A549 (cell line): ENCODE measurements around the gene RAB5A. TPM values are rescaled to one million over a fixed set of nuclear protein-coding genes. Genes with fewer than 3 reads are reported as not detected.

Source experiments
- ATAC-seq, 2 experiments: fragments of 200-7000 bp in 1 of 2; fragments of >200 bp in 1 of 2; cut with Nextera tagmentation in 1 of 2; cut with Tn5 transposase in 1 of 2; 3 replicates each; pipeline versions ENCODE4 v1.8.0 to v1.9.1; 2018 to 2020; ENCODE audit warnings: mild to moderate bottlenecking in 1 of 2, moderate library complexity in 1 of 2
- CTCF ChIA-PET: fragments of 300-600 bp; sonication (Branson Sonifier 250); formaldehyde crosslinking; extraction: SDS; loops from one replicate; lab custom pipeline; 2021; ENCODE audit warnings: antibody characterized with exemption, inconsistent platforms; lab: Yijun Ruan, JAX
- POLR2A ChIA-PET: fragments of 350-600 bp; formaldehyde crosslinking; extraction: SDS; loops from one replicate; lab custom pipeline; 2021; ENCODE audit warnings: antibody characterized with exemption, inconsistent platforms; lab: Yijun Ruan, JAX
- DNase-seq, 2 experiments: peaks; one replicate each; pipeline versions ENCODE4 v3.0.0 to v3.0.0-alpha.2; 2011 to 2016; ENCODE audit warnings: low read depth in 1 of 2, low spot score in 1 of 2
- FAIRE-seq: peaks from 2 replicates; lab custom pipeline; 2011; peaks lifted over from hg19 to GRCh38; lab: Jason Lieb, UNC
- H3K27ac ChIP-seq, 2 experiments: fragments of >200 bp; sonication (Bioruptor Twin); formaldehyde crosslinking; 3 replicates each; pipeline ENCODE4 v1.5.1; 2016 to 2017
- H3K4me1 ChIP-seq: fragments of >200 bp; sonication (Bioruptor Twin); formaldehyde crosslinking; 3 replicates; pipeline ENCODE4 v1.6.1; 2016
- H3K4me2 ChIP-seq: fragments of >200 bp; sonication (Bioruptor Twin); formaldehyde crosslinking; 3 replicates; pipeline ENCODE4 v1.6.1; 2016
- H3K4me3 ChIP-seq: fragments of >200 bp; sonication (Bioruptor Twin); formaldehyde crosslinking; 3 replicates; pipeline ENCODE4 v1.5.1; 2016
- H3K9me3 ChIP-seq: fragments of >200 bp; sonication (Bioruptor Twin); formaldehyde crosslinking; 3 replicates; pipeline ENCODE4 v1.6.1; 2016
- BCL3 ChIP-seq: fragments of >200 bp; sonication (Bioruptor Twin); formaldehyde crosslinking; IDR thresholded peaks from 3 replicates; pipeline ENCODE4 v1.6.1; 2016
- CHD2 ChIP-seq: fragments of 150-350 bp; IDR thresholded peaks from 2 replicates; pipeline ENCODE4 v1.6.1; 2014; ENCODE audit warnings: low read length; ENCODE audit not compliant: partially characterized antibody
- CTCF ChIP-seq: fragments of >200 bp; sonication (Bioruptor Twin); formaldehyde crosslinking; IDR thresholded peaks from 3 replicates; pipeline ENCODE4 v1.5.1; 2016
- ELK1 ChIP-seq: fragments of 150-350 bp; IDR thresholded peaks from 2 replicates; pipeline ENCODE4 v1.6.1; 2014; ENCODE audit warnings: low read depth, mild to moderate bottlenecking, low read length
- EP300 ChIP-seq, 2 experiments: fragments of >200 bp; sonication (Bioruptor Twin); formaldehyde crosslinking; IDR thresholded peaks; 2 replicates in 1 of 2; 3 replicates in 1 of 2; pipeline ENCODE4 v1.6.1; 2016 to 2017
- FOSL2 ChIP-seq, 2 experiments: fragments of 450-650 bp in 1 of 2; fragments of >200 bp in 1 of 2; sonication (Bioruptor Twin) in 1 of 2; formaldehyde crosslinking; IDR thresholded peaks; 2 replicates each; pipeline versions ENCODE4 v1.5.0 to v1.6.1; 2016 to 2020; ENCODE audit warnings: mild to moderate bottlenecking in 1 of 2, moderate library complexity in 1 of 2
- FOXS1 ChIP-seq: fragments of 250-450 bp; sonication (Bioruptor Pico); IDR thresholded peaks from 2 replicates; pipeline ENCODE4 v1.5.0; 2020; ENCODE audit warnings: mild to moderate bottlenecking, moderate library complexity
- HEYL ChIP-seq: fragments of 250-450 bp; sonication (Bioruptor Pico); IDR thresholded peaks from 2 replicates; pipeline ENCODE4 v1.8.0; 2021; ENCODE audit warnings: mild to moderate bottlenecking, moderate library complexity
- HMGXB4 ChIP-seq: fragments of 250-450 bp; sonication (Bioruptor Pico); IDR thresholded peaks from 2 replicates; pipeline ENCODE4 v1.5.0; 2021; ENCODE audit warnings: mild to moderate bottlenecking, moderate library complexity, borderline replicate concordance
- HOXA7 ChIP-seq: fragments of 250-450 bp; sonication (Bioruptor Pico); IDR thresholded peaks from 2 replicates; pipeline ENCODE4 v1.5.0; 2020; ENCODE audit warnings: mild to moderate bottlenecking, moderate library complexity
- JUNB ChIP-seq: fragments of >200 bp; sonication (Bioruptor Twin); formaldehyde crosslinking; IDR thresholded peaks from 2 replicates; pipeline ENCODE4 v1.6.1; 2016
- KDM1A ChIP-seq: fragments of 200-600 bp; sonication (generic); IDR thresholded peaks from 2 replicates; pipeline ENCODE4 v1.6.1; 2016; ENCODE audit warnings: low read depth, mild to moderate bottlenecking
- KDM5A ChIP-seq: fragments of 200-600 bp; sonication (generic); IDR thresholded peaks from 2 replicates; pipeline ENCODE4 v1.6.1; 2016; ENCODE audit warnings: antibody characterized with exemption, mild to moderate bottlenecking
- MAFK ChIP-seq: fragments of 450-650 bp; IDR thresholded peaks from 2 replicates; pipeline ENCODE4 v1.6.1; 2014; ENCODE audit not compliant: partially characterized antibody
- NPAS2 ChIP-seq: fragments of 250-450 bp; sonication (Bioruptor Pico); IDR thresholded peaks from 2 replicates; pipeline ENCODE4 v1.8.0; 2022; ENCODE audit warnings: mild to moderate bottlenecking, moderate library complexity, borderline replicate concordance
- POLR2A ChIP-seq: IDR thresholded peaks from 2 replicates; pipeline ENCODE4 v1.6.1; 2012; ENCODE audit warnings: mild to moderate bottlenecking, low read length
- RCOR1 ChIP-seq: fragments of 150-350 bp; IDR thresholded peaks from 2 replicates; pipeline ENCODE4 v1.6.1; 2014; ENCODE audit warnings: antibody characterized with exemption, low read length, low read depth
- RFX5 ChIP-seq: fragments of 450-650 bp; IDR thresholded peaks from 2 replicates; pipeline ENCODE4 v1.7.1; 2014; ENCODE audit warnings: antibody characterized with exemption, mild to moderate bottlenecking, moderate library complexity
- SREBF2 ChIP-seq: fragments of 450-650 bp; IDR thresholded peaks from 2 replicates; pipeline ENCODE4 v1.6.1; 2014; ENCODE audit warnings: mild to moderate bottlenecking, moderate library complexity
- WGBS: methylation state at CpG from one replicate; pipeline ENCODE4 v1.1.6; 2017; ENCODE audit errors: missing lambda C conversion rate; 5-methylcytosine and 5-hydroxymethylcytosine counted together
- polyA plus RNA-seq, 4 experiments: library from polyadenylated mRNA; depleted of rRNA in 3 of 4; stranded (reverse); fragments of >200 nt; fragmentation: RNase III in 1 of 4; extraction: RNeasy Plus Mini Kit Qiagen cat#74134 plus additional on column Dnase treatment in 1 of 4; gene quantifications; 2 replicates in 3 of 4; 3 replicates in 1 of 4; pipeline ENCODE4 v1.2.3, GENCODE V29; 2011 to 2017

The RAB5A gene
- polyA plus RNA-seq, 2 of the 4 experiments (the other 2 are of a cell fraction) = 41.2 to 66.6 TPM

- peak overlapping the region; percentile 79 for H3K4me2 ChIP-seq
- H3K9me3 ChIP-seq = no peaks in the 10 kb centered on the region
- WGBS = 2% methylated on average over 19 of the region's 30 CpGs
- peaks cover 37% of the 10 kb centered on the region; the same call in 2 of the 3 replicates for H3K4me1 ChIP-seq
- H3K27ac ChIP-seq = peak overlapping the region; percentile 92 to 97
- peak overlapping the region; percentile 96 for H3K4me3 ChIP-seq
- DNase-seq (peak; percentile 58 to 62), FAIRE-seq (no peak), ATAC-seq (peak; percentile 60 to 68)
- ChIA-PET CTCF (interaction anchor here (0.8 to 1.3 kb wide), 3 partner anchors 35 to 61 kb away, joined by 3 read pairs; no protein-coding TSS in a partner anchor), POLR2A (interaction anchor here (1.5 kb wide), 1 partner anchor 58 kb away, joined by 5 read pairs; no protein-coding TSS in a partner anchor)
- no peak for TF ChIP-seq SREBF2
- TF ChIP-seq POLR2A = no peak
- no peak for TF ChIP-seq FOSL2 (IDR thresholded peaks at IDR 0.05)
- peak; percentile 86 for TF ChIP-seq FOSL2 (CRISPR knock-in tag; IDR thresholded peaks at IDR 0.05)
- TF ChIP-seq KDM5A = peak; percentile 68; the same call in 1 of the 2 replicates
Measured at GRCh38 chr3:19947549-19948225, 790 bp downstream of the RAB5A start.

- peak; percentile 55 for TF ChIP-seq MAFK
- no peak for TF ChIP-seq HMGXB4 (CRISPR knock-in tag)
- TF ChIP-seq HOXA7 = no peak
- ChIA-PET CTCF (interaction anchor here (0.8 to 1.3 kb wide), 3 partner anchors 35 to 61 kb away, joined by 3 read pairs; no protein-coding TSS in a partner anchor), POLR2A (interaction anchor here (1.2 to 1.5 kb wide), 2 partner anchors 48 to 59 kb away, joined by 3 to 5 read pairs; no protein-coding TSS in a partner anchor)
- peaks cover 37% of the 10 kb centered on the region; the same call in 2 of the 3 replicates for H3K4me1 ChIP-seq
- H3K9me3 ChIP-seq = no peaks in the 10 kb centered on the region
- peak overlapping the region; percentile 79 for H3K4me2 ChIP-seq
- H3K4me3 ChIP-seq = peak overlapping the region; percentile 96
- DNase-seq (no peak), FAIRE-seq (no peak), ATAC-seq (no peak)
- WGBS = 2% methylated on average over 2 of the region's 2 CpGs
- peak overlapping the region; percentile 92 to 97; a peak in 5 of 6 replicates for H3K27ac ChIP-seq
Measured at GRCh38 chr3:19948226-19948591, 1.3 kb downstream of the RAB5A start.

- POLR2A ChIA-PET = interaction anchor here (0.6 kb wide), 1 partner anchor 25 kb away, joined by 3 read pairs; no protein-coding TSS in a partner anchor
- FAIRE-seq (no peak), DNase-seq (no peak), ATAC-seq (no peak)
- H3K4me3 ChIP-seq = no peak overlapping the region
- 86% methylated on average over 2 of the region's 2 CpGs for WGBS
- peak overlapping the region; percentile 79 for H3K4me2 ChIP-seq
- CTCF ChIA-PET = no interaction called here
- H3K4me1 ChIP-seq = peaks cover 27% of the 10 kb centered on the region; the same call in 2 of the 3 replicates
- no peak overlapping the region for H3K27ac ChIP-seq
- TF ChIP-seq JUNB (no peak), MAFK (no peak), SREBF2 (no peak), CTCF (no peak), FOXS1 (CRISPR knock-in tag) (no peak), NPAS2 (CRISPR knock-in tag) (no peak), KDM5A (no peak), EP300 (IDR thresholded peaks at IDR 0.05) (no peak), RFX5 (no peak), ELK1 (no peak), HEYL (no peak), KDM1A (no peak), BCL3 (no peak), RCOR1 (no peak), CHD2 (no peak)
- H3K9me3 ChIP-seq = no peaks in the 10 kb centered on the region
Measured at GRCh38 chr3:19950316-19950715, 3.4 kb downstream of the RAB5A start.
